ENCODE data around the gene MBTPS1. TPM values are rescaled to one million over a fixed set of nuclear protein-coding genes. Genes with fewer than 3 reads are reported as not detected.

The MBTPS1 gene
- polyA plus RNA-seq, 3 donors from 2014 or later, result 34.9 to 49.6 (median 48.0) TPM

GRCh38 chr16:84085773-84086172 lies 31.0 kb downstream of the MBTPS1 start:
- no peak for DNase-seq
- Mint-ChIP-seq H3K4me1 (peaks cover 32 to 37% of the 10 kb centered on the region in 2 donors), H3K27me3 (ENCODE audit: low read depth in 3 of 3) (peaks cover 0 to 2% (median 0%) of the 10 kb centered on the region in 3 donors), H3K36me3 (peaks cover 14 to 45% (median 28%) of the 10 kb centered on the region in 3 donors), H3K9me3 (no peaks in the 10 kb centered on the region), H3K4me3 (no peak overlapping the region), H3K27ac (peak overlapping the region in 4 of 6 donors; percentile 32 to 77 (median 40))

DNA sequence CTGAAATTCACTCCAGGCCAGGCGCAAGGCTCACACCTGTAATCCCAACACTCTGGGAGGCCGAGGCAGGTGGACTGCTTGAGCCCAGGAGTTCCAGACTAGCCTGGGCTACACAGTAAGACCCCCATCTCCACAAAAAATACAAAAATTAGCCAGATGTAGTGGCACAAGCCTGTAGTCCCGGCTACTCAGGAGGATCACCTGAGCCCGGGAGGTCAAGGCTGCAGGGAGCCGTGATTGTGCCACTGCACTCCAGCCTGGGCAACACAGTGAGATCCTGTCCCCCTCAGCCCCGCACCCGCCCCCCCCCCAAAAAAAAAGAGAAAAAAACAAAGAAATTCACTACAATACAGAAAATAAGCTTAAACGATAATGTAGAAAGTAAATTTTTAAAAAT lies 31.5 kb downstream of the MBTPS1 start:
- no peaks in the 10 kb centered on the region for H3K9me3 Mint-ChIP-seq
- H3K27ac Mint-ChIP-seq, result no peak overlapping the region
- peaks cover 0 to 3% (median 0%) of the 10 kb centered on the region in 3 donors for H3K27me3 Mint-ChIP-seq (ENCODE audit: low read depth in 3 of 3)
- no peak overlapping the region for H3K4me3 Mint-ChIP-seq
- peaks cover 32 to 37% of the 10 kb centered on the region in 2 donors for H3K4me1 Mint-ChIP-seq
- peaks cover 14 to 47% (median 28%) of the 10 kb centered on the region in 3 donors for H3K36me3 Mint-ChIP-seq
- no peak for DNase-seq

GRCh38 chr16:84084570-84085270 lies 32.0 kb downstream of the MBTPS1 start:
- peak; percentile 31 to 44 (median 36) for DNase-seq
- no peak overlapping the region for H3K4me3 Mint-ChIP-seq
- H3K27me3 Mint-ChIP-seq (ENCODE audit: low read depth in 3 of 3), result peaks cover 0 to 3% (median 0%) of the 10 kb centered on the region in 3 donors
- H3K36me3 Mint-ChIP-seq, result peaks cover 18 to 52% (median 32%) of the 10 kb centered on the region in 3 donors
- H3K4me1 Mint-ChIP-seq, result peaks cover 33 to 42% of the 10 kb centered on the region in 2 donors
- H3K9me3 Mint-ChIP-seq, result no peaks in the 10 kb centered on the region
- H3K27ac Mint-ChIP-seq, result no peak overlapping the region

GRCh38 chr16:84082835-84083569 lies 33.7 kb downstream of the MBTPS1 start:
- no peaks in the 10 kb centered on the region for H3K9me3 Mint-ChIP-seq
- no peak overlapping the region for H3K27ac Mint-ChIP-seq
- no peak for DNase-seq
- peaks cover 0 to 1% (median 0%) of the 10 kb centered on the region in 3 donors for H3K27me3 Mint-ChIP-seq (ENCODE audit: low read depth in 3 of 3)
- no peak overlapping the region for H3K4me3 Mint-ChIP-seq
- H3K4me1 Mint-ChIP-seq, result peaks cover 18 to 33% of the 10 kb centered on the region in 2 donors
- peaks cover 15 to 47% (median 29%) of the 10 kb centered on the region in 3 donors for H3K36me3 Mint-ChIP-seq

DNA sequence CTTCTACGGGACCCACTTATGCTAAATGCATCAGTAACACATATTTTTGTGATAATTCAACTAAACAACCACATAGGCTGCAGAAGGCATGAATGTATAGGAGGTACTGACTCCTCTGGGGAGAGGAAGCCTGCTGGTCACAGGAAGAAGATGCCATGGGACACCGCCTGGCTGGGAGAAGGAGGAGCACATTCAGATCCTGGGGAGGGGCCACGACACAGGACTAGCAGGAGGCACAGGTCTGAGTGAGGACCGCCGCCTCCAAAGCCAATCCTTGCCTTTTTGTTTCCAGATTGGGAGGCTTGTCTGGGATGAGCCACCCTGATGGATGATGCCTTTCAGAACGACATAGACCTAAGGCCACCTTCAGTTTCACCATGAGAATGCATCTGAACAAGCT lies 34.6 kb downstream of the MBTPS1 start:
- H3K27ac Mint-ChIP-seq, result no peak overlapping the region
- peaks cover 10 to 43% (median 29%) of the 10 kb centered on the region in 3 donors for H3K36me3 Mint-ChIP-seq
- H3K4me1 Mint-ChIP-seq, result peaks cover 10 to 33% of the 10 kb centered on the region in 2 donors
- H3K9me3 Mint-ChIP-seq, result no peaks in the 10 kb centered on the region
- H3K27me3 Mint-ChIP-seq (ENCODE audit: low read depth in 3 of 3), result peaks cover 0 to 1% (median 0%) of the 10 kb centered on the region in 3 donors
- DNase-seq, result no peak
- no peak overlapping the region for H3K4me3 Mint-ChIP-seq

DNA sequence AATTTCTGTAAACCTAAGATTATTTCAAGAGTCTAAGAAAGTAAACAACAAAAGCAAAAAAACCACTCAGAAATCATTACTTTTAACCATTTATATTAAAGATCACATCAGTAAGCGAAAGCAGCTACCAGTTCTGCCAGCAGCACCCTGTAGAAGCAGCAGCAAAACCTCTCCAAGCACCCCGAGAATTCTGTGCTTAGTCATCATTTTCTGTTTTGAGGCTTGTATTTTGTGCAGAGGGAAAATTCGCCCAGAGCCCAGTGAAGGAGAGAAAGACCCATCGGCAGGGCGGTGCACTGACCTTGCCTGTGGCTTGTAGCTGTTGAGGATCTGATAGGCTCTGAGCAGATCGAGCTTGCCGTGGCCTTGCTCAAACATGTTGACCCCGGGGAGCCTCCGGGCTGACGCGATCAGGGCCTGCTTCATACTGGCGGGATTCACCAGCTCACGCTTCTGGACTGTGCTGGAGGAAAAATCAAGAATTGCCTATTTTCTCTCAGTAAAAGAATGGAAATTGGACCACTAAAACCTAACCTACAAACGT lies 35.2 kb downstream of the MBTPS1 start:
- DNase-seq, result no peak
- Mint-ChIP-seq H3K9me3 (no peaks in the 10 kb centered on the region), H3K27ac (peak overlapping the region in 1 of 6 donors; percentile 28), H3K4me1 (peaks cover 7 to 30% of the 10 kb centered on the region in 2 donors), H3K4me3 (no peak overlapping the region), H3K36me3 (peaks cover 10 to 40% (median 29%) of the 10 kb centered on the region in 3 donors), H3K27me3 (ENCODE audit: low read depth in 3 of 3) (peaks cover 0 to 1% (median 0%) of the 10 kb centered on the region in 3 donors)

GRCh38 chr16:84080813-84081212 lies 35.9 kb downstream of the MBTPS1 start:
- DNase-seq, result no peak
- Mint-ChIP-seq H3K4me1 (peaks cover 2 to 25% of the 10 kb centered on the region in 2 donors), H3K4me3 (no peak overlapping the region), H3K9me3 (no peaks in the 10 kb centered on the region), H3K27me3 (ENCODE audit: low read depth in 3 of 3) (peaks cover 0 to 1% (median 0%) of the 10 kb centered on the region in 3 donors), H3K36me3 (peaks cover 10 to 36% (median 26%) of the 10 kb centered on the region in 3 donors), H3K27ac (no peak overlapping the region)

- Mint-ChIP-seq H3K4me1 (peaks cover 1 to 24% of the 10 kb centered on the region in 2 donors), H3K27ac (no peak overlapping the region), H3K36me3 (peaks cover 14 to 39% (median 29%) of the 10 kb centered on the region in 3 donors), H3K27me3 (ENCODE audit: low read depth in 3 of 3) (peaks cover 0 to 1% (median 0%) of the 10 kb centered on the region in 3 donors), H3K9me3 (no peaks in the 10 kb centered on the region), H3K4me3 (no peak overlapping the region)
- DNase-seq, result no peak
These were observed 36.4 kb downstream of the MBTPS1 start for GRCh38 chr16:84080378-84080777.

GRCh38 chr16:84079664-84080063 lies 37.1 kb downstream of the MBTPS1 start:
- H3K27ac Mint-ChIP-seq, result peak overlapping the region in 1 of 6 donors; percentile 65
- peaks cover 14 to 41% (median 31%) of the 10 kb centered on the region in 3 donors for H3K36me3 Mint-ChIP-seq
- H3K4me3 Mint-ChIP-seq, result no peak overlapping the region
- DNase-seq, result no peak
- no peaks in the 10 kb centered on the region for H3K9me3 Mint-ChIP-seq
- peaks cover 0 to 1% (median 0%) of the 10 kb centered on the region in 3 donors for H3K27me3 Mint-ChIP-seq (ENCODE audit: low read depth in 3 of 3)
- peaks cover 1 to 24% of the 10 kb centered on the region in 2 donors for H3K4me1 Mint-ChIP-seq

DNA sequence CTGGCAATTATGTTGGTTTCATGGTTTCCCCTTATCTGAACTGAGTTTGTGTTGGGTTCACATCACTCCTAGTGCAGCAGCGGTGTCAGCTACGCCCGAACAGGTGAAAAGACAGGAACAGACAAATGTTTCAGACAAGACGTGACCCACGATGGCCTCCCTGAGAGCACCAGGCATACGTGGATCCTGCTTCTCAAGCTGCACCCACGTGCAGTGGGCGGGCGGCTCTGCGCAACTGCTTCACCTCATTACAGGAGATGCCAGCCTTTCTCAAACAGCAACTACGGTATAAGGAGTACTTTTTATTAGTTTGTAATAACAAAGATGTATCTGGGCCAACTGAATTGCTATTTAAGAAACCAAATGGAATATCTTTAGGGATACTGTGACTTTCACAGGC lies 41.4 kb downstream of the MBTPS1 start:
- peaks cover 24 to 51% (median 39%) of the 10 kb centered on the region in 3 donors for H3K36me3 Mint-ChIP-seq
- no peak overlapping the region for H3K27ac Mint-ChIP-seq
- H3K4me1 Mint-ChIP-seq, result peaks cover 4 to 31% of the 10 kb centered on the region in 2 donors
- DNase-seq, result no peak
- no peak overlapping the region for H3K4me3 Mint-ChIP-seq
- no peaks in the 10 kb centered on the region for H3K27me3 Mint-ChIP-seq (ENCODE audit: low read depth in 3 of 3)
- H3K9me3 Mint-ChIP-seq, result no peaks in the 10 kb centered on the region

- H3K4me3 Mint-ChIP-seq, result no peak overlapping the region
- H3K27ac Mint-ChIP-seq, result no peak overlapping the region
- DNase-seq, result no peak
- no peaks in the 10 kb centered on the region for H3K9me3 Mint-ChIP-seq
- H3K4me1 Mint-ChIP-seq, result peaks cover 3 to 26% of the 10 kb centered on the region in 2 donors
- peaks cover 20 to 50% (median 34%) of the 10 kb centered on the region in 3 donors for H3K36me3 Mint-ChIP-seq
- H3K27me3 Mint-ChIP-seq (ENCODE audit: low read depth in 3 of 3), result no peaks in the 10 kb centered on the region
These were observed 42.0 kb downstream of the MBTPS1 start for GRCh38 chr16:84074721-84075120.

GRCh38 chr16:84072014-84072413 lies 44.7 kb downstream of the MBTPS1 start:
- Mint-ChIP-seq H3K36me3 (peaks cover 23 to 69% (median 34%) of the 10 kb centered on the region in 3 donors), H3K27ac (peak overlapping the region in 1 of 6 donors; percentile 80), H3K9me3 (no peaks in the 10 kb centered on the region), H3K4me3 (no peak overlapping the region), H3K4me1 (peaks cover 3 to 8% of the 10 kb centered on the region in 2 donors), H3K27me3 (ENCODE audit: low read depth in 3 of 3) (no peaks in the 10 kb centered on the region)
- DNase-seq, result no peak

DNA sequence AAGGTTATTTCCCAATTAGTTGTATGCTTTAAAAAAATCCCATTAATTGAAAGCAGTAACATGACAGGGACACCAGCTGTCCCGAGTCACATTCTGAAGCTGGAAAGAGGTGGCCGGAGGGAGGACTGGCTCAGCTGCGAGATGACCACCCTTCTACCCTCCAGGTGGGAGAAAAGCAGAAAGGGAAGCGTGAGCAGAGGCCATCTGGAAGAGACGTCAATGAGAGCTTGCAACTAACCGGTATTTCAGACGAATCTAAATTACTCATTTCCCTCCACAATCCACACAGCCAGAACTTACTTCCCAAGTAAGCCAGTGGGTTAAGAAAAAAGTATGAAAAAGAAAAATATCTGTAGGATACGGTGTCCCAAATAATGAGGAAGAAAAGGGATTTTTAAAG lies 45.6 kb downstream of the MBTPS1 start:
- DNase-seq, result no peak
- no peaks in the 10 kb centered on the region for H3K27me3 Mint-ChIP-seq (ENCODE audit: low read depth in 3 of 3)
- no peaks in the 10 kb centered on the region for H3K9me3 Mint-ChIP-seq
- no peak overlapping the region for H3K4me3 Mint-ChIP-seq
- H3K36me3 Mint-ChIP-seq, result peaks cover 23 to 64% (median 34%) of the 10 kb centered on the region in 3 donors
- H3K27ac Mint-ChIP-seq, result no peak overlapping the region
- peaks cover 4 to 7% of the 10 kb centered on the region in 2 donors for H3K4me1 Mint-ChIP-seq

DNA sequence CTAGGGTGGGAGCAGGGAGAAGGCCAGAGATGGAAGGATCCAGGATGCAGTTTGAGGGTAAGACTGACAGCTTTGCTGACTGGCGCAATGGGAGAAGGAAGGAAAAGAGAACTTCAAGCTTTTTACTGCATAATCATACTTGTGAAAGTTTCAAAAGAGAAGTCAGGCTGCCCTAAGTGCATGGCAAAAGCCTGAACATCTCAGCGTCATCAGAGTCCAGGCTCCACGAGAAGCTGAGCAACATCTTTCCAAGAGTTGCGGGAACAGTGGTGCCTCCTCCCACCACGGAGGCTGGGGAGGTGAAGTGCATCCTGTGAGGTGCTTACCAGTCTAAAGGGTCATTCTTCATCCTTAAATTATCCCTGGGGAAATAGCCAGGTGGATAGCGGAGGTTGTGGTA lies 47.2 kb downstream of the MBTPS1 start:
- no peak for DNase-seq
- Mint-ChIP-seq H3K9me3 (no peaks in the 10 kb centered on the region), H3K4me3 (no peak overlapping the region), H3K27ac (peak overlapping the region in 1 of 6 donors; percentile 29), H3K36me3 (peaks cover 24 to 63% (median 28%) of the 10 kb centered on the region in 3 donors), H3K27me3 (ENCODE audit: low read depth in 3 of 3) (no peaks in the 10 kb centered on the region), H3K4me1 (peaks cover 4 to 7% of the 10 kb centered on the region in 2 donors)

Measured in immature natural killer cell (primary cell).